ENCODE data around the gene NSUN7.

DNA sequence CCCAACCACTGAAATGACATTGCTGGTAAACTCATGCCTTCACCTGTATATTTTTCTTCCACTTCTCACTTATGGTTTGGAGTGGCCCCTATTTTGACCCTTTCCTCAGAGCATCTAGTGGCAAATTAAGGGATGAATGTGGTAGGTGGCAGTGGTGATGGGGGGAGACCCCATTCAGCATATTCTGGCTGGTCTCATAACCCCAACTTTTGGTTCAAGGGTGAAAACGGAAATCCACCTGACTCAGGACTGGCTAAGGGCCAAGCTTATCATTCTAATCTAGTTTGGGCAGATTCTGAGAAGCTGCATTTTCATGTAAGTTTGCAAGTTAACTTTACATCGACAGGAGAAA lies 47.0 kb upstream of the NSUN7 start:
- no peak for TF ChIP-seq CTCF (IDR thresholded peaks at IDR 0.05)
- no peak for TF ChIP-seq EP300 (IDR thresholded peaks at IDR 0.05)
- TF ChIP-seq POLR2AphosphoS5 (IDR thresholded peaks at IDR 0.05), result no peak

Measured in gastroesophageal sphincter (tissue), 3 donors.